GM12872 (cell line): ENCODE data around the gene TYMP.

Experiments used
- CTCF ChIP-seq: IDR thresholded peaks from 3 replicates; pipeline ENCODE4 v1.5.1; 2011; ENCODE audit warnings: low read depth, mild to moderate bottlenecking, low read length, moderate library complexity; ENCODE audit not compliant: insufficient read depth

The TYMP gene

GRCh38 chr22:50517495-50518260 lies 12.1 kb downstream of the TYMP start:
- no peak for TF ChIP-seq CTCF

- no peak for TF ChIP-seq CTCF
Observed at GRCh38 chr22:50516891-50517290, 12.9 kb downstream of the TYMP start.

GRCh38 chr22:50516068-50516467 lies 13.7 kb downstream of the TYMP start:
- TF ChIP-seq CTCF: no peak

- TF ChIP-seq CTCF: no peak
Observed at GRCh38 chr22:50513175-50513574, 16.6 kb downstream of the TYMP start.

DNA sequence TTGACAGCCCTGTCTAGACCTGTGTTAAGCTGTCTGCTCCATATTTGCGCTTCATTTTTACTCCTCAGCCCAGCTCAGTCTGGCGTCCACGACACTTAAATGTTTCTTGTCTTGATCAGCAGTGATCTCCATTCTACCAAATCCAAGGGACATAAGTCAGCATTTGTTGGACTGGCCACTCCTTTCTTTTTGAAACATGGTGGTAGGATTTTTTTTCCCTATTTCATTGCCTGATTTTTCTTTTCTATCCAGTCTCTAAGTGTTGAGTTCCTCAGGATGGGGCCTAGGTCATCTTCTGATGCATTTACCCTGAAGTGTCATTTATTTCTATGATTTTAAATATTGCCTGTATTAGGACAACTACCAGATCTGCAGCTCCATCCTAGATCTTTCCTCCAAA lies 20.9 kb downstream of the TYMP start:
- no peak for TF ChIP-seq CTCF

DNA sequence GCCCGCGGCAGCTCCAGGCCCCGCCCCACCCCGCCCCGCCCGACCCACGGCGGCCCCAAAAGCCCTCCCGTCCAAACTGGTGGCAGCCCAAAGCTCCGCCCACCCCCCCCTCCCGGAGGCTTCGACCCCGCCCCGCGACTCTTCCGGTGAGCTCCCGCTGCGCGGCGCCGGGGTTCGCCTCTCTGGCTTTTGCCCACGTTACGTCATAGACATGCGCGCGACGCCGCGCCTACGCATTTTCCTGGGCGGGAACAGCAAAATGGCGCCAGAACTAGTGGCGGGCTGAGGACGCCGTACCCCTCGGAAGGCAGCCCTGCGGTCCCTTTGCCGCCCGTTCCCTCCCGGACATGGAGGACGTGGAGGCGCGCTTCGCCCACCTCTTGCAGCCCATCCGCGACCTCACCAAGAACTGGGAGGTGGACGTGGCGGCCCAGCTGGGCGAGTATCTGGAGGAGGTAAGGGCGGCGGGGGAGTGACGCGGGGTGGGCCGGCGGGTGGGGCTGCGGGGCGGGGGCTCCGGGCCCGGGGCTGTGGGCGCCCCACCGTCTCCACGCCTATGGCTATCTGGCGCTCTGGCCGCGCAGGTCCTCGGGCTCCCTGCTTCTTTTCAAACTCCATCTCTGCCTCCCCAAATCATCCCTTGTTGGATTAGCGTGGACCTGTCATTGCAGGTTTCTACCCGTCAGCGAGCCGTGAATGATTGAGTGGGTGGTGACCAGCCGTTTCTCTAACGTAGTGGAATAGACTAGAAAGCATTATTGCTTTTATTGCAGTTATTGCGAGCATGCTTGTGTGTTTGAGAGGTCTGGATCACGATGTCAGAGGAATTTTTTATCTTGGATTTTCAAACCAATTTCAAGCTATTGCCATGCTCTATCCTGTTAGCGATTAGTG lies 21.6 kb downstream of the TYMP start, which contains the start of gene NCAPH2:
Gene NCAPH2, plus strand, starts transcription at position 234 of the 894 bp plus-strand sequence. Its CDS starts 114 bp downstream, at position 348.
- TF ChIP-seq CTCF: no peak

- no peak for TF ChIP-seq CTCF
Observed at GRCh38 chr22:50507421-50507990, 22.3 kb downstream of the TYMP start, which contains the start of gene LMF2. TSS of gene LMF2 (minus strand) at chr22:50507702. CDS start at chr22:50507675, 27 bp downstream.
